GM12864 (cell line): ENCODE results near the gene FAAP100.

Source experiments
- DNase-seq: peaks from one replicate; pipeline ENCODE4 v3.0.0-alpha.2; 2011; ENCODE audit warnings: low read depth
- H3K4me3 ChIP-seq: 2 replicates; pipeline ENCODE4 v1.5.1; 2011; ENCODE audit warnings: mild to moderate bottlenecking, low read depth, low read length, control low read depth
- TF ChIP-seq, protein P1 (sequence below): IDR thresholded peaks from 2 replicates; pipeline ENCODE4 v1.5.1; 2011; ENCODE audit warnings: low read depth, mild to moderate bottlenecking, moderate library complexity, low read length, control low read depth, inconsistent platforms; ENCODE audit errors: missing control alignments

The FAAP100 gene

DNA sequence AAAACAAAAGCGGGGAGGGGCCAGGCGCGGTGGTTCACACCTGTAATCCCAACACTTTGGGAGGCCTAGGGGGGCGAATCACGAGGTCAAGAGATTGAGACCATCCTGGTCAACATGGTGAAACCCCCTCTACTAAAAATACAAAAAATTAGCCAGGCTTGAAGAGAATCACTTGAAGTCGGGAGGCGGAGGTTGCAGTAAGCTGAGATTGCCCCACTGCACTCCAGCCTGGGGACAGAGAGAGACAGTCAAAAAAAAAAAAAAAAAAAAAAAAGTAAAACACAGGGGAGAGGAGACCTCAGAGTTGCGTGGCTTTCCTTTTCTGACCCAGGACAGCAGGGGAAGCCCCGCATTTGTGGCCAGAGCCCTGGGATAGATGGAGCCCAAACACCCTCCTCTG, 59.4 kb downstream of the FAAP100 start:
- TF ChIP-seq, protein P1, sequence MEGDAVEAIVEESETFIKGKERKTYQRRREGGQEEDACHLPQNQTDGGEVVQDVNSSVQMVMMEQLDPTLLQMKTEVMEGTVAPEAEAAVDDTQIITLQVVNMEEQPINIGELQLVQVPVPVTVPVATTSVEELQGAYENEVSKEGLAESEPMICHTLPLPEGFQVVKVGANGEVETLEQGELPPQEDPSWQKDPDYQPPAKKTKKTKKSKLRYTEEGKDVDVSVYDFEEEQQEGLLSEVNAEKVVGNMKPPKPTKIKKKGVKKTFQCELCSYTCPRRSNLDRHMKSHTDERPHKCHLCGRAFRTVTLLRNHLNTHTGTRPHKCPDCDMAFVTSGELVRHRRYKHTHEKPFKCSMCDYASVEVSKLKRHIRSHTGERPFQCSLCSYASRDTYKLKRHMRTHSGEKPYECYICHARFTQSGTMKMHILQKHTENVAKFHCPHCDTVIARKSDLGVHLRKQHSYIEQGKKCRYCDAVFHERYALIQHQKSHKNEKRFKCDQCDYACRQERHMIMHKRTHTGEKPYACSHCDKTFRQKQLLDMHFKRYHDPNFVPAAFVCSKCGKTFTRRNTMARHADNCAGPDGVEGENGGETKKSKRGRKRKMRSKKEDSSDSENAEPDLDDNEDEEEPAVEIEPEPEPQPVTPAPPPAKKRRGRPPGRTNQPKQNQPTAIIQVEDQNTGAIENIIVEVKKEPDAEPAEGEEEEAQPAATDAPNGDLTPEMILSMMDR, result no peak
- DNase-seq, result no peak
- no peak overlapping the region for H3K4me3 ChIP-seq

DNA sequence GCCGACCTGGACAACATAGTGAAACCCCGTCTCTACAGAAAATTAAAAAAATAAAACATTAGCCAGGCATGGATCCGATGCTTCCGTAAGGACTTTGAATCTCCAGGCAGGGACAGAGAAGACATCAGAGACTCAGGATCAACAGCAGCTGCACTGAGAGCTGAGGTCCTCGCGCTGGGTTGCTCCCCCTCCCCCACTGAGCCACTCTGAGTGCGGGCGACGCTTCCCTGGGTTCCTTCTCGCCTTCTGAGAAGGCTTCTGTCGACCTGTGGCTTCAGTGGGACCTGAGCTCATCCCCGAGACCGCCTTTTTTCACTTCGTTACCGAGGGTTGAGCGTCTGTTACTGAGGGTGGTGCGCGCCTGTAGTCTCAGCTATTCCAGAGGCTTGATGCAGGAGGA, 60.0 kb downstream of the FAAP100 start:
- DNase-seq, result no peak
- no peak overlapping the region for H3K4me3 ChIP-seq
- TF ChIP-seq, protein P1, result no peak

DNA sequence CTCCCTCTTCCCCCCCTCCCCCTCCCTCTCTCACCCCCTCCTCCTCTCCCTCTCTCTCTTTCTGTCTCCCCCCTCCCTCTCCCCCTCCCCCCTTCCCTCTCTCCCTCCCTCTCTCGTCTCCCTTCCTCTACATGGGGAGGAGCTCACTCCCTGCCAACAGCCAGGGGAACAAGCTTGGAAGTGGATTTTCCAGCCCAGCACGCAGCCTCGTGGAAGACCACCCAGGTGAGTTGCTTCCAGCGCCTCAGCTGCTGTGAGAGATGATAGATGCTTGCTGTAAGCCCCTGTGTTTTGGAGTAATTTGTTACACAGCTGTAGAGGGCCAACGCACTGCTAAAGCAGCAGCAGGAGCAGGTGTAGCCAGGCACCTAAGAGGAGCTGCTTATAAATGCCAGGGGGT, 60.4 kb downstream of the FAAP100 start:
- DNase-seq, result no peak
- no peak overlapping the region for H3K4me3 ChIP-seq
- TF ChIP-seq, protein P1, result no peak

DNA sequence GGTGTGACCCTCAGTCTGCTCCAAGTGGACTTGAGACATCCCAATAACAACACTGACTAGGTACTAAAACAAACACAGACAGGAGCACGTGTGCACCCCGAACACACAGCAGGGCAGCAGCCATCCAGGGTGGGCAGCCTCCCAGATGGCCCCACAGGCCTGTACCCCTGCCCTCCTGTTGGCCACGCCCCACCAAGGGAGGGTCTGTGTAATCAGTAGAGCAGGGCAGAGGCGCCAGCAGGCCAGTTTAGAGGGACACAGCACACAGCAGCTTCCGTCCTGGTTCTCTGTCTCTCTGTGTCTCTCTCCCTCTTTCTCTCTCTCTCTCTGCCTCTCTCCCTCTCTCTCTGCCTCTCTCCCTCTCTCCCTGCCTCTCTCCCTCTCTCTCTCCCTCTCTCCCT, 61.0 kb downstream of the FAAP100 start:
- H3K4me3 ChIP-seq, result no peak overlapping the region
- DNase-seq, result no peak
- TF ChIP-seq, protein P1, result no peak

DNA sequence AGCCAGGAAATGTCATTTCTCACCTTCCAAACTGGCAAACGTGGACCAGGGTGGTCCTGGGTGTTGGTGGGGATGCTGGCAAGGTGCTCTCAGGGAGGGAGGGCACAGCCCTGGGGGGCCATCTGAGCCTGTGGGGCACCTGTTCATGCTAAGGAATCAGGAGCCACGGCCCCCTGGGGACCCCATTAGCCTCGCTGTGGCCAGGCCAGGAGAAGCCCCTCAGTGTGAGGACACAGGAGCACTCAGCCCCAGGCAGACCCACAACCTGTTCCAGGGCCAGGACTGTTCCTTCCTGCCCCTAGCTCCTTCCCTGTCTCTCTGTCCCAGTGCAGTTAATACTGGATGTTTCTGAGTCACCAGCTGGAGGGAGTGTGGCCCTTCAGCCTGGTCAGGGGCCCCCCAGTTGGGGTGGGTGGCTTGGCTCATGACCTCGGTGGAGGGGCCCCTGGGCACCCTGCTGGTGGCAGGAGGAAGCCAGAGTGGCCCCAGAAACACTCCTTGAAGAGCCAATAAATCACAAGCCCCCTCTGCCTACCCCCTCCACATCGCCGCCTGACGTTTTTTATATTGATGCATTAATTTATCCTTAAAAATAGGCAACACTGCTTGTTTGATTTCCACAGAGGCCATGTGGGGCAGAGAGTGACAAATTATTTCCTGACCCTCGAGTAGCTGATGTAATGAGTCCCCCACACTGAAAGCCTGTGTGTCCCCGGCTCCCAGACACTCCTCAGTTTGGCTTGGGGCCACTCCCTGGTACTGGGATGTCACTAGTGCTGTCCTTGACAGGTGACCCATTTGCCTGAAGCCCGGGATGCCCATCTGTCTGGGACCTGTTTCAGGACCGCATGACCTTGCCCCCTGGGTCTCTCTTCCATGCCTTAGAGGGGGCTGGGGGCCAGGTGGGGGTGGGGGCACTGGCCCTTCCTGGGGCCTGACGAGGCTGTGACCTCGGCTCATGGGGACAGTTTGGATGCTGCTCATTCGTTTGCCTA, 61.9 kb downstream of the FAAP100 start:
- no peak overlapping the region for H3K4me3 ChIP-seq
- DNase-seq, result no peak
- TF ChIP-seq, protein P1, result peak; percentile 4
